T-helper 22 cell (primary cell): ENCODE results near the gene MMAA.
A peak's percentile ranks its signal among the peaks of the same experiment; 100 is the strongest.
"Not testable (repeated sequence)": the region's sequence is repeated elsewhere in the genome, so short reads cannot be mapped to it uniquely, and the experiment has no call there.

ENCODE experiments used
- DNase-seq: peaks from one replicate; pipeline ENCODE4 v3.0.0-alpha.2; 2020; ENCODE audit warnings: low read depth

The MMAA gene

DNA sequence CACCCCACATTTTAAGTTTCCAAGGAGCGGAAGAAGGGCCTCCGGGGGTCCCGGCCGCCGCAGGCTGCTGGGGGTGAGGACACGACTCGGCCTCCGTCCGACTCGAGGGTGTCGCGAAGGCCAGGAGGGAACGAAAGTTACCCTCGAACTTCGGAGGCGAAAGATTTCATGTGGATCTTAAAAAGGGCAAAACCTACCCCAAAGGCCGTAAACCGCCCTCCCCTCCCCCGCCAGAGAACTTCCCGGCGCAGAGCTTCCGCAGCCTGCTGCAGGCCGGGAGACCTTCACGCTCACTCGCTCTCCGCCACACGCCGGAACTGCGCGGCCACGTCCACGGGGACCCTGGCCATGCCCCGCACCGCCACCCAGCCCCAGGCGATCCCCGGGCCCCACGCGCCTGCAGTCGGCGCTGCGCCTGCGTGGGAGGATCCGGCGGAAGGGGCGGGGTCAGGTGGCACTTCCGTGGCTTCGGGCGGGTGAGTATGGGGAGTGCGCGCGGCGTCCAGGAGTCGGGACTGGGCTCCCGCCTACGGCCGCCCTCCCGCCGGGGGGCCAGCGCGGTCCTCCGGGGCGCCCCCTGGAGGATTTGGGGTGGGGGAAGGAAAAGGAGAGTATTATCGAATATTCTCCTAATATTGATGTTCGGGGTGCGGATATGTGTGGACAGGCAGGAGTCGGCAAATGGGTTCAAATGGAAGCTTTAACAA, at the start of gene MMAA:
MMAA (plus strand) TSS at position 454 of the 707 bp plus-strand sequence. CDS start 19,755 bp downstream, outside the sequence.
- peak; percentile 89 for DNase-seq

DNA sequence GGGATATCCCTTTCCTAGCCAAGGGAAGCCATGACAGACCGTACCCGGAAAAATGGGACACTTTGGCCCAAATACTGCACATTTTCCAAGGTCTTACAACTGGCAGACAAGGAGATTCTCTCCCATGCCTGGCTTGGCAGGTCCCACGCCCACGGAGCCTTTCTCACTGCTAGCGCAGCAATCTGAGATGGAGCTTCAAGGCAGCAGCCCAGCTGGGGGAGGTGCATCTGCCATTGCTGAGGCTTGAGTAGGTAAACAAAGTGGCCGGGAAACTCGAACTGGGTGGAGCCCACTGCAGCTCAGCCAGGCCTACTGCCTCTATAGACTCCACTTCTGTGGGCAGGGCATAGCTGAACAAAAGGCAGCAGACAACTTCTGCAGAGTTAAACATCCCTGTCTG, 44.6 kb upstream of the MMAA start:
- DNase-seq = not testable (repeated sequence)

DNA sequence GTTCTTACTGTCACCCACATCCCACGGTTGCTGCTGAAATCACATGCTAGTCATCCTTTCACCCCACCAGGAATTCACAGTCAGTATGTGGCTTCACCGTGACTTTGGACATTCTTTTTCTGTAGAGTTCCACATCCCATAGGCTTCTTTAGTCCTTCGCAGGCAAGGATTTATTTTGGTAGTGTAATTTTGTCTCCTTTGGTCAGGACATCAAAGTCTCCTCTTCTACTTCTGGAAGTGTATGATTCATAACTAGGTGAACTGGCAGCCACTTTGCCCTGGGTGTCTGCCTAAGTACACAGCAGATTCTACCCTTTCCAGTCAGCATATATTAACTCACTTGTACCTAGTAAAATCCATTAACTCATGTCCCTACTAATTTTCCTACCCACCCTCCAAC, 38.3 kb upstream of the MMAA start:
- no peak for DNase-seq

GRCh38 chr4:145583191-145584055, 35.8 kb upstream of the MMAA start:
- DNase-seq = no peak

- no peak for DNase-seq
Measured at GRCh38 chr4:145587088-145587754, 32.0 kb upstream of the MMAA start.

GRCh38 chr4:145589381-145589780, 29.8 kb upstream of the MMAA start:
- DNase-seq = not testable (repeated sequence)

- no peak for DNase-seq
Measured at GRCh38 chr4:145589916-145590702, 29.1 kb upstream of the MMAA start.

DNA sequence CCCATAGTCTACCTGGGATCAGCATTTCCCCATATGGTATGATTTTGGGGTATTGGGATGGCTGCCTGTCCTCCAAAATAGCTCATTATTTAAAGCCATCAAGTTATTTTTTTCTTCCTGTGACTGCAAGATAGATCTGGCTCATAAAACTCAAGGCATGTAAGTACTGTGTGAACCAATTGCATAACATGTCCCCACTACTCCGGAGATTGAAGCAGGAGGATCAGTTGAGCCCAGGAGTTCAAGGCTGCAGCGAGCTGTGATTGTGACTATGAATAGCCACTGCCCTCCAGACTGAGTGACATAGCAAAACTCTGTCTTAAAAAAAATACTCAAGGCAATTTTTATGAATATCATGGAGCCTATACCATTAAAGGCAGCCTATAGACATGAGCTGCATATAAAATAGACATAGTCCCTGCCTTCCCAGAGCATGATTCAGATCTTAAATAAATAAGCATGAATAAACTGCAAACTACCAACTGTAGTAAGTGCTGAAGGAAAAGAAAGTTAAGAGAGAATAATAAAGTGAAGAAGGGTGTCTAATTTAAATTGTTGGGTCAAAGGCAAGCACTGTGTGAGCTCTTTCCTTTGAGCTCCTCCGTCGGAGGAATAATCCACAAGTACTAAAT, 16.9 kb upstream of the MMAA start:
- no peak for DNase-seq

DNA sequence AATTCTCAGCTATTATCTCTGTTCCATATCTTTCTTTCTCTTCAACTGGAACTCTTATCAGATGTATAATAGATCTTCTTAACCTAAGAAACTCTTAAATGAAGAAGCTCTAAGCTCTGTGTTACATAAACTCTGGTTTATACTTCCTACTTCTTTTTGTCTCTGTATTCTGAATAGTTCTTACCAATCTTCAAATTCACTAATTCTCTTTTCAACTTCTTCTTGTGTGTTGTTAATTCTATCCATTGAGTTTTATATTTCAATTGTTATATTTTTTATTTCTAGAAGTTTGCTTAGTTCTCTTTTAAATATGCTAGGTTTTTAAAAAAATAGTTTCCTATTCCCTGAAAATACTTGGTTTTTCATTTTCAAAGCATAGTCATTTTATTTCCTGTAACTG, 13.2 kb upstream of the MMAA start:
- DNase-seq = no peak

- peak; percentile 5 for DNase-seq
Measured at GRCh38 chr4:145609481-145610427, 9.4 kb upstream of the MMAA start.

GRCh38 chr4:145613566-145614232, 5.5 kb upstream of the MMAA start:
- no peak for DNase-seq

GRCh38 chr4:145614233-145614610, 5.0 kb upstream of the MMAA start:
- no peak for DNase-seq

DNA sequence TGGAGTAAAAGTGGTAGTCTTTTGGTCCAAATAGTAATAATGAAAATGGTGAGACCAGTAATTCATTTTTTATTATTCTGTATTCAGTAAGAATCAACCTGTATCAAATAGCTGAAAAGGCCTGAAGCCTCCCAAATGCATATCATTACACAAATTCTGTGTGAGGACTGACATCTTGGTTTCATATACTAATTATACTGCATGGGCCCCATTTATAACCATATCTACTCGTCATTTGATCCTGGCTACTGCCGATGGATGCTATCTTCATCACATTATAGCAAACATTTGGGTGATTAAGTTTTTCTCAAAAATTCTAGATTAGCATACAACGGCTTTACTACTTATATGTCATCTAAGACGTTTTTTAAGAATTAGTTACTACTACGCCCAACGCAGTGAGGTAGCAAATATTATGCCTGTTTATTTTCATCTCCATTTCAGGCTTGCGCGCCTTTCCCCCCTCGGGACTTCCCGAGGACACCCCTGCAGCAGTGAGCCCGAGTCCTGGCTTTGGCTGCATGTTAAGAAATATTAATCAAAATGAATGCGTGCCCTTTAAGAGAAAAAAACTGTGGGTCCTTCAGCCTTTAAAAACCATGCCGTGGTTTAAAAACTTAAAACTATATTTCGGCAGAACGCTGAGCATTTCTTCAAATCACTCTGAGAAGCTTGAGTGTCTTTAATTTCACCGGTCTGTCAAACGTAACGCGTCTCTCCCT, 814 bp upstream of the MMAA start:
- DNase-seq = peak; percentile 5

DNA sequence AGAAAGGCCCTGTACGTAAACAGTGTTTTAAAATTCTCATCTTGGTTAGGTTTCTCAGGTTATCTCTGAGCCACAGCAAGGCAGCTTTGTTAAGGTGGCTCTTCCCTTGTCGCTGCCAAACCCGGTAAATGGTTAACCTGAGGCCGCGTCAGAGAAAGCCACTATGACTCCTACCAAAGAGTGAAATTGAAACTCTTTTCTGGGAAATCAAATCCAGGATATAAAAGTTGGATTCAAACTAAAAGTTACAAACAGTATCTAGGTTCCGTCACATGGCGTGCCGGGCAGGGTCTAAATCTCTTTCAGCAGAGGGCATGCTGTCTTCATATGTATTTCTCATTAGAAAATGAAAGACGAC, 433 bp downstream of the MMAA start:
- DNase-seq = peak; percentile 29

GRCh38 chr4:145622067-145622466, 2.9 kb downstream of the MMAA start:
- not testable (repeated sequence) for DNase-seq

GRCh38 chr4:145623831-145624230, 4.6 kb downstream of the MMAA start:
- DNase-seq = no peak

- DNase-seq = no peak
Measured at GRCh38 chr4:145625677-145626622, 6.8 kb downstream of the MMAA start.

DNA sequence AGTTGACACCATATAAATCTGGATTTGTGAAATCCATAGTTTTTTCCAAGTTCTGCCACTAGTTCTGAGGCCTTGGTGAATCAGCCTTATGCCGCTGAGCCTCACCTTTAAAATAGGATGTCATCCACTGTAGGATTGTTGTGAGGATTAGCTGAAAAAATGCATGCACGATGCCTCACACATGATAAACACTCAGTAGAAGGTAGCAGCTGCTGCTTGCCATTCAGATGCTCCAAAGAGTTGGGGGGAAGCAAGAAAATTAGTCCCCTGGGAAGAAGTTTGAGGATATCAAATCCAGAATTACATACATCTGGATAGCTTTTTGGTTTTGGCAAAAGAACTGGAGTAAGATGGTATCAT, 7.4 kb downstream of the MMAA start:
- DNase-seq = no peak
